ENCODE data around the gene GCSH.
A peak's percentile ranks its signal among the peaks of the same experiment; 100 is the strongest.
"Not testable (repeated sequence)": the region's sequence is repeated elsewhere in the genome, so short reads cannot be mapped to it uniquely, and the experiment has no call there.

GCSH gene

GRCh38 chr16:81095953-81096714 lies at the start of gene GCSH:
TSS of gene GCSH (minus strand) at chr16:81096395. CDS start at chr16:81096278, 117 bp downstream.
- peak; percentile 98 for DNase-seq (ENCODE audit: low spot score)

- no peak for DNase-seq (ENCODE audit: low spot score)
Observed at GRCh38 chr16:81143921-81144471, 47.8 kb upstream of the GCSH start.

- DNase-seq (ENCODE audit: low spot score): no peak
Observed at GRCh38 chr16:81142864-81143263, 46.7 kb upstream of the GCSH start.

GRCh38 chr16:81140930-81141780 lies 45.0 kb upstream of the GCSH start:
- DNase-seq (ENCODE audit: low spot score): no peak

GRCh38 chr16:81138831-81139557 lies 42.8 kb upstream of the GCSH start:
- no peak for DNase-seq (ENCODE audit: low spot score)

- DNase-seq (ENCODE audit: low spot score): no peak
Observed at GRCh38 chr16:81137754-81138153, 41.6 kb upstream of the GCSH start.

- DNase-seq (ENCODE audit: low spot score): no peak
Observed at GRCh38 chr16:81136390-81137335, 40.5 kb upstream of the GCSH start.

GRCh38 chr16:81130126-81130525 lies 33.9 kb upstream of the GCSH start:
- DNase-seq (ENCODE audit: low spot score): no peak

GRCh38 chr16:81128726-81129524 lies 32.7 kb upstream of the GCSH start:
- DNase-seq (ENCODE audit: low spot score): no peak

GRCh38 chr16:81127051-81127450 lies 30.9 kb upstream of the GCSH start:
- no peak for DNase-seq (ENCODE audit: low spot score)

- no peak for DNase-seq (ENCODE audit: low spot score)
Observed at GRCh38 chr16:81123092-81123852, 27.1 kb upstream of the GCSH start.

- no peak for DNase-seq (ENCODE audit: low spot score)
Observed at GRCh38 chr16:81121474-81121990, 25.3 kb upstream of the GCSH start.

- DNase-seq (ENCODE audit: low spot score): no peak
Observed at GRCh38 chr16:81117436-81117835, 21.2 kb upstream of the GCSH start.

- no peak for DNase-seq (ENCODE audit: low spot score)
Observed at GRCh38 chr16:81116285-81116684, 20.1 kb upstream of the GCSH start.

- DNase-seq (ENCODE audit: low spot score): no peak
Observed at GRCh38 chr16:81112453-81112852, 16.3 kb upstream of the GCSH start.

- not testable (repeated sequence) for DNase-seq (ENCODE audit: low spot score)
Observed at GRCh38 chr16:81109274-81109673, 13.1 kb upstream of the GCSH start.

GRCh38 chr16:81107511-81107910 lies 11.3 kb upstream of the GCSH start:
- DNase-seq (ENCODE audit: low spot score): no peak

GRCh38 chr16:81106826-81107503 lies 10.8 kb upstream of the GCSH start:
- DNase-seq (ENCODE audit: low spot score): no peak

- DNase-seq (ENCODE audit: low spot score): no peak
Observed at GRCh38 chr16:81105946-81106345, 9.8 kb upstream of the GCSH start.

Data from hematopoietic multipotent progenitor cell treated with erythropoietin and hydrocortisone succinate and interleukin-3 and kit ligand, for 15 days (in vitro differentiated cells).